ENCODE data around the gene CHSY3. TPM values are rescaled to one million over a fixed set of nuclear protein-coding genes. Genes with fewer than 3 reads are reported as not detected.

Gene CHSY3
- total and polyA plus RNA-seq, 4 donors = 0.40 to 7.7 (median 2.1) TPM

- Histone ChIP-seq H3K9ac (ENCODE audit: low read depth in 1 of 2, low read length in 2 of 2) (no peak overlapping the region), H3K27ac (ENCODE audit: low read depth in 1 of 2, low read length in 2 of 2) (no peak overlapping the region), H3K27me3 (ENCODE audit: control insufficient read depth in 4 of 4, insufficient read depth in 4 of 4, low read length in 3 of 4) (peaks cover 0 to 2% (median 0%) of the 10 kb centered on the region in 4 donors), H3K9me3 (ENCODE audit: control insufficient read depth in 4 of 4, low read length in 3 of 4) (no peaks in the 10 kb centered on the region), H3K4me1 (ENCODE audit: control insufficient read depth in 4 of 4, insufficient read depth in 4 of 4, low read length in 3 of 4) (no peaks in the 10 kb centered on the region), H3K36me3 (ENCODE audit: control insufficient read depth in 4 of 4, insufficient read depth in 3 of 4, low read depth in 1 of 4, low read length in 3 of 4) (no peaks in the 10 kb centered on the region), H3K4me3 (ENCODE audit: low read depth in 1 of 3, low read length in 3 of 3) (no peak overlapping the region)
- whole genome bisulfite sequencing = 79% methylated on average over 1 of the region's 1 CpG
- DNase-seq (ENCODE audit: low spot score) = no peak
- TF ChIP-seq, protein P1, sequence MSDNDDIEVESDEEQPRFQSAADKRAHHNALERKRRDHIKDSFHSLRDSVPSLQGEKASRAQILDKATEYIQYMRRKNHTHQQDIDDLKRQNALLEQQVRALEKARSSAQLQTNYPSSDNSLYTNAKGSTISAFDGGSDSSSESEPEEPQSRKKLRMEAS (IDR thresholded peaks at IDR 0.05) = no peak
- TF ChIP-seq TAF1 (conservative IDR thresholded peaks at IDR 0.05) = no peak
- no peak for TF ChIP-seq HNF4A (conservative IDR thresholded peaks at IDR 0.05)
- no peak for TF ChIP-seq JUND (IDR thresholded peaks at IDR 0.05)
- no peak for TF ChIP-seq SP1 (IDR thresholded peaks at IDR 0.05)
- TF ChIP-seq, protein P2, sequence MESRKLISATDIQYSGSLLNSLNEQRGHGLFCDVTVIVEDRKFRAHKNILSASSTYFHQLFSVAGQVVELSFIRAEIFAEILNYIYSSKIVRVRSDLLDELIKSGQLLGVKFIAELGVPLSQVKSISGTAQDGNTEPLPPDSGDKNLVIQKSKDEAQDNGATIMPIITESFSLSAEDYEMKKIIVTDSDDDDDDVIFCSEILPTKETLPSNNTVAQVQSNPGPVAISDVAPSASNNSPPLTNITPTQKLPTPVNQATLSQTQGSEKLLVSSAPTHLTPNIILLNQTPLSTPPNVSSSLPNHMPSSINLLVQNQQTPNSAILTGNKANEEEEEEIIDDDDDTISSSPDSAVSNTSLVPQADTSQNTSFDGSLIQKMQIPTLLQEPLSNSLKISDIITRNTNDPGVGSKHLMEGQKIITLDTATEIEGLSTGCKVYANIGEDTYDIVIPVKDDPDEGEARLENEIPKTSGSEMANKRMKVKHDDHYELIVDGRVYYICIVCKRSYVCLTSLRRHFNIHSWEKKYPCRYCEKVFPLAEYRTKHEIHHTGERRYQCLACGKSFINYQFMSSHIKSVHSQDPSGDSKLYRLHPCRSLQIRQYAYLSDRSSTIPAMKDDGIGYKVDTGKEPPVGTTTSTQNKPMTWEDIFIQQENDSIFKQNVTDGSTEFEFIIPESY (IDR thresholded peaks at IDR 0.05) = no peak
- no peak for TF ChIP-seq EGR1 (IDR thresholded peaks at IDR 0.05; ENCODE audit: low read depth in 2 of 2)
- TF ChIP-seq CTCF (IDR thresholded peaks at IDR 0.05; ENCODE audit: low read depth, low read length, missing input control) = no peak
- no peak for TF ChIP-seq RXRA (IDR thresholded peaks at IDR 0.05)
- no peak for TF ChIP-seq RAD21 (IDR thresholded peaks at IDR 0.05)
- TF ChIP-seq NR2F2 (IDR thresholded peaks at IDR 0.05) = no peak
- no peak for TF ChIP-seq FOXA2 (IDR thresholded peaks at IDR 0.05)
- TF ChIP-seq YY1 (IDR thresholded peaks at IDR 0.05) = no peak
- no peak for TF ChIP-seq ATF3 (IDR thresholded peaks at IDR 0.05)
- no peak for TF ChIP-seq HNF4G (IDR thresholded peaks at IDR 0.05)
- no peak for TF ChIP-seq FOXA1 (IDR thresholded peaks at IDR 0.05)
Measured at GRCh38 chr5:129884322-129884721, 19.9 kb upstream of the CHSY3 start.

- H3K9me3 ChIP-seq (ENCODE audit: control insufficient read depth in 4 of 4, low read length in 3 of 4) = no peaks in the 10 kb centered on the region
- no peak overlapping the region for H3K4me3 ChIP-seq (ENCODE audit: low read depth in 1 of 3, low read length in 3 of 3)
- no peak for DNase-seq (ENCODE audit: low spot score)
- no peak overlapping the region for H3K27ac ChIP-seq (ENCODE audit: low read depth in 1 of 2, low read length in 2 of 2)
- H3K9ac ChIP-seq (ENCODE audit: low read depth in 1 of 2, low read length in 2 of 2) = no peak overlapping the region
- TF ChIP-seq JUND (IDR thresholded peaks at IDR 0.05) (no peak), SP1 (IDR thresholded peaks at IDR 0.05) (no peak), HNF4G (IDR thresholded peaks at IDR 0.05) (no peak), YY1 (IDR thresholded peaks at IDR 0.05) (no peak), REST (IDR thresholded peaks at IDR 0.05) (no peak), EGR1 (IDR thresholded peaks at IDR 0.05; ENCODE audit: low read depth in 2 of 2) (no peak), CTCF (IDR thresholded peaks at IDR 0.05; ENCODE audit: low read depth, low read length, missing input control) (peak; percentile 51), FOXA1 (IDR thresholded peaks at IDR 0.05) (no peak), RAD21 (IDR thresholded peaks at IDR 0.05) (peak; percentile 87), TAF1 (conservative IDR thresholded peaks at IDR 0.05) (no peak), FOXA2 (IDR thresholded peaks at IDR 0.05) (no peak)
- TF ChIP-seq, protein P2 (IDR thresholded peaks at IDR 0.05) = no peak
- peaks cover 0 to 5% (median under 1%) of the 10 kb centered on the region in 4 donors for H3K4me1 ChIP-seq (ENCODE audit: control insufficient read depth in 4 of 4, insufficient read depth in 4 of 4, low read length in 3 of 4)
- no peaks in the 10 kb centered on the region for H3K36me3 ChIP-seq (ENCODE audit: control insufficient read depth in 4 of 4, insufficient read depth in 3 of 4, low read depth in 1 of 4, low read length in 3 of 4)
- H3K27me3 ChIP-seq (ENCODE audit: control insufficient read depth in 4 of 4, insufficient read depth in 4 of 4, low read length in 3 of 4) = peaks cover 0 to 2% (median 0%) of the 10 kb centered on the region in 4 donors
Measured at GRCh38 chr5:129899454-129899853, 4.8 kb upstream of the CHSY3 start.

All from liver (tissue), 9 donors.